ENCODE results near the gene RAB22A. TPM values are rescaled to one million over a fixed set of nuclear protein-coding genes. Genes with fewer than 3 reads are reported as not detected.

Gene RAB22A
- total and polyA plus RNA-seq, 7 donors = 8.0 to 21.6 (median 17.6) TPM

- Histone ChIP-seq H3K36me3 (peaks cover 0 to 21% (median 0%) of the 10 kb centered on the region in 4 donors), H3K4me3 (no peak overlapping the region), H3K9me3 (no peaks in the 10 kb centered on the region), H3K4me1 (peaks cover 0 to 33% (median 14%) of the 10 kb centered on the region in 4 donors), H3K27ac (no peak overlapping the region), H3K27me3 (no peaks in the 10 kb centered on the region)
- no peak for DNase-seq
- 52 to 62% methylated on average over 2 of the region's 2 CpGs for WGBS, 2 donors
- intact Hi-C loops (cut with DNase I) = no loop called here
- TF ChIP-seq POLR2A (IDR thresholded peaks at IDR 0.05) = no peak
- TF ChIP-seq EP300 (IDR thresholded peaks at IDR 0.05) = no peak
- no peak for TF ChIP-seq CTCF (IDR thresholded peaks at IDR 0.05)
- no peak for TF ChIP-seq POLR2AphosphoS5 (IDR thresholded peaks at IDR 0.05)
These were observed 107.3 kb downstream of the RAB22A start for GRCh38 chr20:58416835-58417234.

Other genes starting within 250 kb of the RAB22A start
- gene ANKRD60, start 81.1 kb upstream of the RAB22A start, total RNA-seq = under 1 TPM in 1 of 4 donors, not detected in 3; 0.82 TPM
- not detected for gene ANKRD60, start 81.1 kb upstream of the RAB22A start, polyA plus RNA-seq
- 10 to 100 TPM; 23.4 to 42.1 (median 32.7) TPM for gene VAPB, start 79.5 kb downstream of the RAB22A start, total RNA-seq
- 10 to 100 TPM; 33.0 to 47.6 (median 39.7) TPM for gene VAPB, start 79.5 kb downstream of the RAB22A start, polyA plus RNA-seq
- 1 to 10 TPM in 3 of 4 donors, under 1 TPM in 1; 0.33 to 1.9 (median 1.6) TPM for gene APCDD1L, start 205.7 kb downstream of the RAB22A start, total RNA-seq
- under 1 TPM in 2 of 3 donors, not detected in 1; 0.22 to 0.23 TPM for gene APCDD1L, start 205.7 kb downstream of the RAB22A start, polyA plus RNA-seq

All from sigmoid colon (tissue), 7 donors.